ENCODE results near the gene JAKMIP1. TPM values are rescaled to one million over a fixed set of nuclear protein-coding genes. Genes with fewer than 3 reads are reported as not detected.

The JAKMIP1 gene
- polyA plus RNA-seq, 3 donors, result 0.08 TPM; not detected in 2

GRCh38 chr4:6246170-6246634 lies 45.9 kb upstream of the JAKMIP1 start:
- Histone ChIP-seq H3K27me3 (ENCODE audit: control insufficient read depth in 2 of 2, insufficient read depth in 2 of 2, low read length in 2 of 2) (peaks cover 2 to 50% of the 10 kb centered on the region in 2 donors), H3K27ac (ENCODE audit: low read depth in 1 of 2, low read length in 2 of 2) (no peak overlapping the region), H2AFZ (ENCODE audit: insufficient read depth, low read depth, low read length, poor library complexity, severe bottlenecking) (no peak overlapping the region), H3K36me3 (replicated peaks in 1 of 2; ENCODE audit: control insufficient read depth in 1 of 2, insufficient read depth in 2 of 2, low read length in 2 of 2) (no peaks in the 10 kb centered on the region), H4K20me1 (ENCODE audit: insufficient read depth, low read length) (no peaks in the 10 kb centered on the region), H3K4me3 (replicated peaks in 1 of 3; ENCODE audit: low read depth in 2 of 3, low read length in 3 of 3) (no peak overlapping the region), H3K9ac (ENCODE audit: insufficient read depth, low read length, poor library complexity, severe bottlenecking) (no peak overlapping the region), H3K4me1 (ENCODE audit: control insufficient read depth in 1 of 2, insufficient read depth in 2 of 2, low read length in 2 of 2) (no peaks in the 10 kb centered on the region), H3K4me2 (replicated peaks; ENCODE audit: extremely low read depth, low read length, poor library complexity, severe bottlenecking) (no peak overlapping the region), H3K9me3 (replicated peaks in 1 of 2; ENCODE audit: control insufficient read depth in 1 of 2, insufficient read depth in 1 of 2, low read length in 2 of 2) (peaks cover 18 to 22% of the 10 kb centered on the region in 2 donors), H3K79me2 (ENCODE audit: insufficient read depth, low read length) (no peaks in the 10 kb centered on the region)
- 65% methylated on average over 8 of the region's 9 CpGs for WGBS (ENCODE audit: insufficient coverage)
- TF ChIP-seq CTCF (IDR thresholded peaks at IDR 0.05), result no peak
- no peak overlapping the region for H3K27ac Mint-ChIP-seq
- H3K4me3 Mint-ChIP-seq, result peak overlapping the region in 1 of 2 donors; percentile 39
- no peaks in the 10 kb centered on the region for H3K36me3 Mint-ChIP-seq
- peaks cover 13 to 26% (median 18%) of the 10 kb centered on the region in 7 donors for H3K9me3 Mint-ChIP-seq
- intact Hi-C loops (cut with micrococcal nuclease), result no loop called here
- H3K27me3 Mint-ChIP-seq (ENCODE audit: low read depth in 3 of 3), result peaks cover 41 to 44% (median 43%) of the 10 kb centered on the region in 3 donors
- no peak for DNase-seq
- H3K4me1 Mint-ChIP-seq, result no peaks in the 10 kb centered on the region

- 16% methylated on average over 65 of the region's 67 CpGs for WGBS (ENCODE audit: insufficient coverage)
- Mint-ChIP-seq H3K4me1 (no peaks in the 10 kb centered on the region), H3K36me3 (no peaks in the 10 kb centered on the region), H3K4me3 (peak overlapping the region in 1 of 2 donors; percentile 13), H3K27ac (no peak overlapping the region), H3K9me3 (peaks cover 13 to 26% (median 18%) of the 10 kb centered on the region in 7 donors), H3K27me3 (ENCODE audit: low read depth in 3 of 3) (peaks cover 40 to 45% (median 41%) of the 10 kb centered on the region in 3 donors)
- Histone ChIP-seq H3K9ac (ENCODE audit: insufficient read depth, low read length, poor library complexity, severe bottlenecking) (no peak overlapping the region), H3K27me3 (ENCODE audit: control insufficient read depth in 2 of 2, insufficient read depth in 2 of 2, low read length in 2 of 2) (peaks cover 2 to 48% of the 10 kb centered on the region in 2 donors), H3K4me2 (replicated peaks; ENCODE audit: extremely low read depth, low read length, poor library complexity, severe bottlenecking) (no peak overlapping the region), H3K9me3 (replicated peaks in 1 of 2; ENCODE audit: control insufficient read depth in 1 of 2, insufficient read depth in 1 of 2, low read length in 2 of 2) (peaks cover 18 to 22% of the 10 kb centered on the region in 2 donors), H4K20me1 (ENCODE audit: insufficient read depth, low read length) (no peaks in the 10 kb centered on the region), H3K36me3 (replicated peaks in 1 of 2; ENCODE audit: control insufficient read depth in 1 of 2, insufficient read depth in 2 of 2, low read length in 2 of 2) (no peaks in the 10 kb centered on the region), H3K4me1 (ENCODE audit: control insufficient read depth in 1 of 2, insufficient read depth in 2 of 2, low read length in 2 of 2) (no peaks in the 10 kb centered on the region), H3K79me2 (ENCODE audit: insufficient read depth, low read length) (no peaks in the 10 kb centered on the region), H3K27ac (ENCODE audit: low read depth in 1 of 2, low read length in 2 of 2) (no peak overlapping the region), H3K4me3 (replicated peaks in 1 of 3; ENCODE audit: low read depth in 2 of 3, low read length in 3 of 3) (no peak overlapping the region), H2AFZ (ENCODE audit: insufficient read depth, low read depth, low read length, poor library complexity, severe bottlenecking) (no peak overlapping the region)
- no peak for TF ChIP-seq CTCF (IDR thresholded peaks at IDR 0.05)
- no peak for DNase-seq
- intact Hi-C loops (cut with micrococcal nuclease), result no loop called here
Measured at GRCh38 chr4:6245246-6246169, 45.2 kb upstream of the JAKMIP1 start.

Measured in CD14-positive monocyte (primary cell).